PC-3 (cell line): ENCODE measurements around the gene AUTS2.

ENCODE experiments used
- EZH2 ChIP-seq: fragments of 300-600 bp; sonication (generic); IDR thresholded peaks from one replicate; pipeline ENCODE4 v1.6.1; 2017; ENCODE audit warnings: antibody characterized with exemption, mild to moderate bottlenecking, low read length; ENCODE audit not compliant: unreplicated experiment
- EZH2phosphoT487 ChIP-seq: fragments of 300-600 bp; sonication (generic); IDR thresholded peaks from 2 replicates; pipeline ENCODE4 v1.6.1; 2018; ENCODE audit warnings: mild to moderate bottlenecking, antibody characterized with exemption, low read length, borderline replicate concordance
- TF ChIP-seq, protein P1 (sequence below): fragments of 300-600 bp; sonication (generic); conservative IDR thresholded peaks from 2 replicates; pipeline ENCODE4 v1.5.1; 2017; ENCODE audit warnings: antibody characterized with exemption, low read depth, mild to moderate bottlenecking, low read length

DNA sequence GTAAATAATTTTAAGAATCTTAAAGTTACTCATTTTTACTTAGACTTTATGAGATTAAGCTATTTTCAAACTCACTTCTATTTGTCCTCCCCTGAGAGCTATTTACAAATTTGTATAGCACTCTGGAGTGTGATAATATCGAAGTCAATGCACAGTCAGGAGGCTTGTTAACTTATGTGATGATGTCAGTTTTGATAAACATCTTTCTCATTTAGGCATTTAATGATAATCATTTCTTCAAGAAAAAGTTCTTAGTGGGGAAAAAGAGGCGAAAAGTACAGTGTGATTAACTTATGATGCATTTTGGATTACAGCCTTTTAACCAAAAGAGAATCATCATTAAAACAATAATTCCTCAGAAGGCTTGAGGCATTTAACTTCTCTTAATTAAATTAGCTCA is 468.6 kb downstream of the AUTS2 start:
- TF ChIP-seq, protein P1, sequence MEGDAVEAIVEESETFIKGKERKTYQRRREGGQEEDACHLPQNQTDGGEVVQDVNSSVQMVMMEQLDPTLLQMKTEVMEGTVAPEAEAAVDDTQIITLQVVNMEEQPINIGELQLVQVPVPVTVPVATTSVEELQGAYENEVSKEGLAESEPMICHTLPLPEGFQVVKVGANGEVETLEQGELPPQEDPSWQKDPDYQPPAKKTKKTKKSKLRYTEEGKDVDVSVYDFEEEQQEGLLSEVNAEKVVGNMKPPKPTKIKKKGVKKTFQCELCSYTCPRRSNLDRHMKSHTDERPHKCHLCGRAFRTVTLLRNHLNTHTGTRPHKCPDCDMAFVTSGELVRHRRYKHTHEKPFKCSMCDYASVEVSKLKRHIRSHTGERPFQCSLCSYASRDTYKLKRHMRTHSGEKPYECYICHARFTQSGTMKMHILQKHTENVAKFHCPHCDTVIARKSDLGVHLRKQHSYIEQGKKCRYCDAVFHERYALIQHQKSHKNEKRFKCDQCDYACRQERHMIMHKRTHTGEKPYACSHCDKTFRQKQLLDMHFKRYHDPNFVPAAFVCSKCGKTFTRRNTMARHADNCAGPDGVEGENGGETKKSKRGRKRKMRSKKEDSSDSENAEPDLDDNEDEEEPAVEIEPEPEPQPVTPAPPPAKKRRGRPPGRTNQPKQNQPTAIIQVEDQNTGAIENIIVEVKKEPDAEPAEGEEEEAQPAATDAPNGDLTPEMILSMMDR, result no peak
- TF ChIP-seq EZH2 (no peak), EZH2phosphoT487 (no peak)
